SU-DHL-6 (cell line): ENCODE results near the gene KRT78.

Experiments
- H2AFZ ChIP-seq: fragments of 200-600 bp; sonication (generic); 2 replicates; pipeline ENCODE4 v1.6.1; 2014; ENCODE audit warnings: low read depth, mild to moderate bottlenecking, moderate library complexity, mixed read lengths, antibody characterized with exemption, low read length; ENCODE audit not compliant: severe bottlenecking
- H3F3A ChIP-seq: fragments of 200-600 bp; shearing (Covaris generic); 2 replicates; pipeline ENCODE4 v1.6.0; 2016; ENCODE audit warnings: antibody characterized with exemption, mild to moderate bottlenecking; ENCODE audit not compliant: insufficient read depth
- H3K27ac ChIP-seq: fragments of 200-600 bp; sonication (generic); 2 replicates; pipeline ENCODE4 v1.5.1; 2016; ENCODE audit warnings: low read depth, mild to moderate bottlenecking, low read length, moderate library complexity, mixed read lengths
- H3K27me3 ChIP-seq: fragments of 200-600 bp; sonication (generic), shearing (Covaris generic); 2 replicates; pipeline ENCODE4 v1.6.0; 2014; ENCODE audit warnings: mild to moderate bottlenecking, low read length
- H3K36me3 ChIP-seq: fragments of 200-600 bp; sonication (generic); 2 replicates; pipeline ENCODE4 v1.6.1; 2014; ENCODE audit warnings: mild to moderate bottlenecking, low read length, mixed read lengths
- H3K4me2 ChIP-seq: fragments of 300-600, 200-600 bp; shearing (Covaris generic), sonication (generic); 2 replicates; pipeline ENCODE4 v1.6.0; 2014; ENCODE audit warnings: low read length, low read depth, mild to moderate bottlenecking; ENCODE audit not compliant: poor library complexity, severe bottlenecking
- H3K4me3 ChIP-seq: fragments of 200-600 bp; sonication (generic); 2 replicates; pipeline ENCODE4 v1.5.1; 2014; ENCODE audit warnings: antibody characterized with exemption, low read length, mild to moderate bottlenecking, mixed read lengths; ENCODE audit not compliant: insufficient read depth, poor library complexity, severe bottlenecking
- H3K79me2 ChIP-seq: fragments of 200-600 bp; sonication (generic); 2 replicates; pipeline ENCODE4 v1.6.1; 2014; ENCODE audit warnings: mild to moderate bottlenecking, low read length, moderate library complexity; ENCODE audit not compliant: insufficient read depth
- H3K9ac ChIP-seq: fragments of 200-600 bp; sonication (generic); 2 replicates; pipeline ENCODE4 v1.7.0; 2014; ENCODE audit warnings: mild to moderate bottlenecking, low read length
- H3K9me2 ChIP-seq: fragments of 200-600 bp; sonication (generic); replicated peaks from 2 replicates; pipeline ENCODE4 v1.6.1; 2014; ENCODE audit warnings: low read length; ENCODE audit not compliant: insufficient read depth
- H3K9me3 ChIP-seq: fragments of 200-600 bp; sonication (generic); 2 replicates; pipeline ENCODE4 v1.6.1; 2014; ENCODE audit warnings: low read length, mixed read lengths; ENCODE audit not compliant: insufficient read depth
- H4K20me1 ChIP-seq: fragments of 200-600 bp; sonication (generic); 2 replicates; pipeline ENCODE4 v1.6.1; 2014; ENCODE audit warnings: low read depth, mild to moderate bottlenecking, antibody characterized with exemption, low read length, moderate library complexity, mixed read lengths
- EZH2phosphoT487 ChIP-seq: fragments of 200-600 bp; sonication (generic), shearing (Covaris generic); conservative IDR thresholded peaks from 2 replicates; pipeline ENCODE4 v1.6.1; 2018; ENCODE audit warnings: mild to moderate bottlenecking, antibody characterized with exemption, low read length, moderate library complexity, mixed read lengths
- TF ChIP-seq, protein P1 (sequence below): fragments of 200-600 bp; sonication (generic); IDR thresholded peaks from one replicate; pipeline ENCODE4 v1.5.1; 2017; ENCODE audit warnings: antibody characterized with exemption, mild to moderate bottlenecking, low read length, moderate library complexity; ENCODE audit not compliant: insufficient read depth, poor library complexity, severe bottlenecking

KRT78 gene, protein sequence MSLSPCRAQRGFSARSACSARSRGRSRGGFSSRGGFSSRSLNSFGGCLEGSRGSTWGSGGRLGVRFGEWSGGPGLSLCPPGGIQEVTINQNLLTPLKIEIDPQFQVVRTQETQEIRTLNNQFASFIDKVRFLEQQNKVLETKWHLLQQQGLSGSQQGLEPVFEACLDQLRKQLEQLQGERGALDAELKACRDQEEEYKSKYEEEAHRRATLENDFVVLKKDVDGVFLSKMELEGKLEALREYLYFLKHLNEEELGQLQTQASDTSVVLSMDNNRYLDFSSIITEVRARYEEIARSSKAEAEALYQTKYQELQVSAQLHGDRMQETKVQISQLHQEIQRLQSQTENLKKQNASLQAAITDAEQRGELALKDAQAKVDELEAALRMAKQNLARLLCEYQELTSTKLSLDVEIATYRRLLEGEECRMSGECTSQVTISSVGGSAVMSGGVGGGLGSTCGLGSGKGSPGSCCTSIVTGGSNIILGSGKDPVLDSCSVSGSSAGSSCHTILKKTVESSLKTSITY

DNA sequence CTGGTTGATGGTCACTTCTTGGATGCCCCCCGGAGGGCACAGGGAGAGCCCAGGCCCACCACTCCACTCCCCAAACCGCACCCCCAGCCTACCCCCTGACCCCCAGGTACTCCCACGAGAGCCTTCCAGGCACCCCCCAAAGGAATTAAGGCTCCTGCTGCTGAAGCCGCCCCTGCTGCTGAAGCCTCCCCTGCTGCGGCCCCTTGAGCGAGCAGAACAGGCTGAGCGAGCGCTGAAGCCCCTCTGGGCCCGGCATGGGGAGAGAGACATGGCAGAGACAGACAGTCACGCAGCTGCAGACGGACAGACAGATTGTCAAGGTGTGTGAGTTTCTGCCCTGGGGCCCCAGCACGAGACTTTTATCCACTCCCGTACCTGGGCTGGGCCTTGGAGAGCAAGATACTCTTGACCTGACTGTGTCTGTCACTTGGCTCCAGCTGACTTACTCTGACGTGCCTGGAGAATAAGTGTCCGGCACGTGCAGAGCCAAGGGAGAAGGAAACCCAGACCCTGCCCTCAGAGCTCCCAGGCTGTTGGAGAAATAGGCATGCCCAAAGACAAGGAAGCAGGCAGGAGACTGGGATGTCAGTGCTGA is at the start of gene KRT78:
TSS of gene KRT78 (minus strand) at position 334 of the 595 bp plus-strand sequence. CDS start at position 270, 64 bp downstream.
- Histone ChIP-seq H3K9me3 (no peaks in the 10 kb centered on the region), H2AFZ (no peak within 1 kb of the TSS), H3K36me3 (no peaks in the 10 kb centered on the region), H3K9me2 (no peaks in the 10 kb centered on the region), H3F3A (no peaks in the 10 kb centered on the region), H3K27me3 (no peaks in the 10 kb centered on the region), H3K4me3 (no peak within 1 kb of the TSS), H4K20me1 (no peaks in the 10 kb centered on the region), H3K4me2 (no peak within 1 kb of the TSS), H3K9ac (no peak within 1 kb of the TSS), H3K27ac (no peak within 1 kb of the TSS), H3K79me2 (no peaks in the 10 kb centered on the region)
- TF ChIP-seq EZH2phosphoT487 = no peak
- TF ChIP-seq, protein P1, sequence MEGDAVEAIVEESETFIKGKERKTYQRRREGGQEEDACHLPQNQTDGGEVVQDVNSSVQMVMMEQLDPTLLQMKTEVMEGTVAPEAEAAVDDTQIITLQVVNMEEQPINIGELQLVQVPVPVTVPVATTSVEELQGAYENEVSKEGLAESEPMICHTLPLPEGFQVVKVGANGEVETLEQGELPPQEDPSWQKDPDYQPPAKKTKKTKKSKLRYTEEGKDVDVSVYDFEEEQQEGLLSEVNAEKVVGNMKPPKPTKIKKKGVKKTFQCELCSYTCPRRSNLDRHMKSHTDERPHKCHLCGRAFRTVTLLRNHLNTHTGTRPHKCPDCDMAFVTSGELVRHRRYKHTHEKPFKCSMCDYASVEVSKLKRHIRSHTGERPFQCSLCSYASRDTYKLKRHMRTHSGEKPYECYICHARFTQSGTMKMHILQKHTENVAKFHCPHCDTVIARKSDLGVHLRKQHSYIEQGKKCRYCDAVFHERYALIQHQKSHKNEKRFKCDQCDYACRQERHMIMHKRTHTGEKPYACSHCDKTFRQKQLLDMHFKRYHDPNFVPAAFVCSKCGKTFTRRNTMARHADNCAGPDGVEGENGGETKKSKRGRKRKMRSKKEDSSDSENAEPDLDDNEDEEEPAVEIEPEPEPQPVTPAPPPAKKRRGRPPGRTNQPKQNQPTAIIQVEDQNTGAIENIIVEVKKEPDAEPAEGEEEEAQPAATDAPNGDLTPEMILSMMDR = no peak

GRCh38 chr12:52896190-52897100 is 47.7 kb upstream of the KRT78 start:
- TF ChIP-seq EZH2phosphoT487 = no peak
- TF ChIP-seq, protein P1 = no peak
- no peaks in the 10 kb centered on the region for H3K36me3 ChIP-seq
- no peaks in the 10 kb centered on the region for H4K20me1 ChIP-seq
- H3K79me2 ChIP-seq = no peaks in the 10 kb centered on the region
- H2AFZ ChIP-seq = no peak overlapping the region
- no peak overlapping the region for H3K27ac ChIP-seq
- no peak overlapping the region for H3K9ac ChIP-seq
- no peaks in the 10 kb centered on the region for H3K9me3 ChIP-seq
- no peak overlapping the region for H3K4me2 ChIP-seq
- H3K9me2 ChIP-seq = no peaks in the 10 kb centered on the region
- no peak overlapping the region for H3K4me3 ChIP-seq
- no peaks in the 10 kb centered on the region for H3F3A ChIP-seq
- H3K27me3 ChIP-seq = no peaks in the 10 kb centered on the region

DNA sequence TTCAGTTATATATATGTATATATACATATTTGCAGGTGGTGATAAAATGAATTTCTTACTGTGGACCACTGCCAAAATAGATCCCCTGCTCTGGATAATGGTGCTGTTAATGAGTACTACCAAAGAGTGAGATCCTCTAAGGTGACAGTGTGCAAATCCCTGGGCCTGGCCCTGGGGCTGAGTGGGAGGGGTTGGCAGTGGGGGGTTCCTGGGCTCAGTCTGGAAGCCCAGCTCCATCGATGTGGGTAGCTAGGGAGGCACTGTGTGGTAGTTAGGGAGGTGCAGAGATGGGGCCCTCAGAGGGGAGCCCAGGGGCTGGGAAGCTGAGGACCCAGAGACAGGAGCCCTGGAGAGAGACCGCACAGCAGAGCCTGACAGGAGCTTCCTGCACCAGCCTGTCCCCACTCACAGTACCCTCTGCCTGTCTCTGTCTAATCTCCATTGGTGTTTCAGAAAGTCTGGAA is 47.0 kb upstream of the KRT78 start:
- no peak overlapping the region for H3K9ac ChIP-seq
- no peaks in the 10 kb centered on the region for H4K20me1 ChIP-seq
- no peaks in the 10 kb centered on the region for H3F3A ChIP-seq
- no peak overlapping the region for H2AFZ ChIP-seq
- no peaks in the 10 kb centered on the region for H3K27me3 ChIP-seq
- no peaks in the 10 kb centered on the region for H3K79me2 ChIP-seq
- no peak overlapping the region for H3K27ac ChIP-seq
- no peaks in the 10 kb centered on the region for H3K9me3 ChIP-seq
- H3K36me3 ChIP-seq = no peaks in the 10 kb centered on the region
- no peak overlapping the region for H3K4me2 ChIP-seq
- no peaks in the 10 kb centered on the region for H3K9me2 ChIP-seq
- TF ChIP-seq, protein P1 = no peak
- no peak for TF ChIP-seq EZH2phosphoT487
- no peak overlapping the region for H3K4me3 ChIP-seq
